HAP-1 (cell line): ENCODE results near the gene FLVCR1.

Experiments
- DNase-seq, 2 experiments: peaks; one replicate each; pipeline ENCODE4 v3.0.0-alpha.2; 2016 to 2020; ENCODE audit warnings: low spot score in 2 of 2
- H3K27me3 ChIP-seq: fragments of 250-450 bp; sonication (Bioruptor Pico); 2 replicates; pipeline ENCODE4 v1.5.1; 2020; ENCODE audit warnings: low read depth, mild to moderate bottlenecking, moderate library complexity
- H3K36me3 ChIP-seq: fragments of 250-450 bp; sonication (Bioruptor Pico); replicated peaks from 2 replicates; pipeline ENCODE4 v1.5.1; 2020; ENCODE audit warnings: mild to moderate bottlenecking
- H3K4me1 ChIP-seq: fragments of 250-450 bp; sonication (Bioruptor Pico); 2 replicates; pipeline ENCODE4 v1.5.1; 2020; ENCODE audit warnings: mild to moderate bottlenecking
- H3K4me3 ChIP-seq: fragments of 250-450 bp; sonication (Bioruptor Pico); 2 replicates; pipeline ENCODE4 v1.5.1; 2020; ENCODE audit warnings: mild to moderate bottlenecking, moderate library complexity
- H3K9me3 ChIP-seq: fragments of 250-450 bp; sonication (Bioruptor Pico); 2 replicates; pipeline ENCODE4 v1.5.1; 2020; ENCODE audit warnings: mild to moderate bottlenecking, moderate library complexity
- in situ Hi-C: fragments of 300-500 bp; cut with MboI; formaldehyde crosslinking; loops from 3 replicates; pipeline ENCODE4 v1.14.3; 2020; ENCODE audit warnings: low sequenced_read_pairs, inconsistent platforms, mixed read lengths

Gene FLVCR1

DNA sequence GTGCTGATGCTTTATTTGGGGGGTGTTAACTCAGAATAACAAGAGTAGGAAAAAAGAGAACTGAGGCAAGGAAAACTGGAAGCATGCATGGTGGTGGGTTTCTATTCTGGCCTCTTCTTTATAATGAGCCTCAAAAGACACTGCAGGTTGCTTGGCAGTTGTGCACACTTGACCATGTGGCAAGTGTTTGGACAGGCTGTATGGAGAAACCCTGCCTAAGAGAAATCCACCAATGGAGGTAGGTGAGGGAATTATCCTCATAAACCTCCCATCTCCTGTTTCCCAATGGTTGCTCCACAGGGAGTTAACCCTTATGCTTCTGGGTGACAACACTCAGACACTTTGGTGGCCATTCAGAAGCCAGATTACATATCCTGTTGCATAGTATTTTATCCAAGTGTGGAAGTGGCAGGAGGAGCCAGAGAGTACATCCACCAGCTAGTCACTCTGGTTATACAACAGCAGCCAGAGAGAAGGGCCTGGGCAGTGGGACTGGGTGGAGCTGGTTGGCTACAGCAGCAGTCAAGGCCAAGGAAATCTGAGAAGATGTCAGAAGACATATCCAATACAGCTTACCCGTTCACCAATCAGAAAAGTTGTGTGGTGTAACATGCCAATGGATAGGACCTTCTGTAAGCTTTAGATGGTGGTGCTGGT, 75.9 kb downstream of the FLVCR1 start:
- in situ Hi-C loops, result loop anchor here (5.0 kb wide), 1 partner anchor 48 kb away; no protein-coding TSS in a partner anchor
- H3K4me3 ChIP-seq, result no peak overlapping the region
- H3K36me3 ChIP-seq, result no peaks in the 10 kb centered on the region
- no peak for DNase-seq
- no peaks in the 10 kb centered on the region for H3K9me3 ChIP-seq
- H3K27me3 ChIP-seq, result no peaks in the 10 kb centered on the region
- peaks cover 9% of the 10 kb centered on the region for H3K4me1 ChIP-seq

DNA sequence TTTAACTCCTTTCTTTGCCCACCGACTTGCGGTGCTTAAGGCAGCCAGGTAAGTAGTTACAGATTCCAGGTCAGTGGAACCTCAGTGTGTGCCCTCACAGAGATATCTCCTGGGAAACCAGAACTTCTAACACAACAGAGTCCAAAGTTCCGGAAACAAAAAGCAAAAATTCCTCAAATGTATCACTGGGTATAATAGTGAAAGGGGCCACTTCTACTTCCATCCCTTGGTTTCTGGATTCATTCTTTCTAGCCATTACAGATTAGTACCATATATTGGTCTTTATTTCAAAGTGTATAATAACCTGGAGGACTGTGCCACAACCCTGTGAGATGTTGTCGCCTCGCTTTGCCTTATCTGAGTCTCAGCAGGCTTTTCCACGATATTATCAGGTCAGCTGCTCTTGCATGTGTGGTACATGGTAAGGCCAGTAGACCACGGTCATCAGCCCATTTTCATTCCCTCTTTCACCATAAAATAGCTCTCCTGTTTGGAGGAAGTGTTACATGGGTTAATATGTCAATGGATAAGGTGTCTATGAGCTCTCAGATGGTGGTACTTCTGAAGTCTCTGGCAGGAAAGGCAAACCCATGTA, 77.4 kb downstream of the FLVCR1 start:
- H3K4me1 ChIP-seq, result peaks cover 4% of the 10 kb centered on the region
- in situ Hi-C loops, result no loop called here
- H3K36me3 ChIP-seq, result no peaks in the 10 kb centered on the region
- no peak overlapping the region for H3K4me3 ChIP-seq
- H3K27me3 ChIP-seq, result no peaks in the 10 kb centered on the region
- no peaks in the 10 kb centered on the region for H3K9me3 ChIP-seq
- DNase-seq, result no peak

DNA sequence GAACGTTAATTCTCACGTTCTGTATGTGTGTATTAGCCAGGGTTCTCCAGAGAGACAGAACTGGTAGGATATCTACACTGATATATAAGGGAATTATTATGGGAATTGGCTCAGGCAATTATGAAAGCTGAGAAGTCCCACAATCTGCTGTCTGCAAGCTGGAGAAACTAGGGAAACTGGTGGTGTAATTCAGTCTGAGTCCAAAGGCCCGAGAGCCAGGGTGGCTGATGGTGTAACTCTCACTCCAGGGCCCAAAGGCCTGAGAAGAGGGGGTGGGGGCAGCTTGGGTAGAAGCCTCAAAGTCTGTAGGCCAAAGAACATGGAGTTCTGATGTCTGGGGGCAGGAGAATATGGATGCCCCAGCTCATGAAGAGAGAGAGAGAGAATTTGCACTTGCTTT, 79.0 kb downstream of the FLVCR1 start:
- H3K36me3 ChIP-seq, result no peaks in the 10 kb centered on the region
- H3K9me3 ChIP-seq, result no peaks in the 10 kb centered on the region
- no peak overlapping the region for H3K4me3 ChIP-seq
- H3K27me3 ChIP-seq, result no peaks in the 10 kb centered on the region
- peaks cover 4% of the 10 kb centered on the region for H3K4me1 ChIP-seq
- in situ Hi-C loops, result no loop called here
- no peak for DNase-seq

DNA sequence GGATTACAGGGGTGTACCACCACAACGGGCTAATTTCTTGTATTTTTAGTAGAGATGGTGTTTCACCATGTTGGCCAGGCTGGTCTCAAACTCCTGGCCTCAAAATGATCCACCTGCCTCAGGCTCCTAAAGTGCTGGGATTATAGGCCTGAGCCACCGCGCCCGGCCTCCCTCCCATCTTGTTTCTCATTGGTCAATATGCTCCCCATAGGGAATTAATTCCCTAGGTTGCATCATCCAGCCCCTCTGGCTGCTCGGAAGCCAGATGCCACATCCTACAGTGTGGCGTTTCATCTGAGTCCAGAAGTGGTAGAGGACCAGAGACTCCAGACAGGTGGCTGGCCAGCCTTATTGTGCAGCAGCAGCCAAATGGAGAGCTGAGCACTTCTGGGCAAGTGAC, 80.8 kb downstream of the FLVCR1 start:
- Histone ChIP-seq H3K9me3 (no peaks in the 10 kb centered on the region), H3K27me3 (no peaks in the 10 kb centered on the region), H3K4me3 (no peak overlapping the region), H3K4me1 (peaks cover under 1% of the 10 kb centered on the region; the same call in 1 of the 2 replicates), H3K36me3 (no peaks in the 10 kb centered on the region)
- no peak for DNase-seq
- in situ Hi-C loops, result no loop called here

DNA sequence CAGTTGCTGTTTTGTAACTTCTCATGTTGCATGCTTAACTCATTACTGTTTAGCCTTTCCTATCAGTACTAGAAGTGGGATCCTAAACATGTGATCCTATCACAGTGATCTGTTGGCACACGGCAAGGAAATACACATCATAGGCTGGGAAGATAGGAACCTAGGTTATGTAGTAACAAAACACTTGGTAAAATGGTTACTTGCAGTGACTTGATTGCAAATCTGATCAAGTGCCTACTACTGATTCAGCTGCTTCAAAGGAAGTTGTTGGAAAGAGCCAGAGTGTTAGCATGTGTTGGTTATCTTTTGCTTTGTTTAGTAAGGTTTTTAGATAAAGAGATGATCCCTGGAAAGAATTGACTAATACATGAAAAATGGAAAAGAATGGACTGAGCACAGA, 83.4 kb downstream of the FLVCR1 start:
- Histone ChIP-seq H3K4me1 (no peaks in the 10 kb centered on the region), H3K27me3 (no peaks in the 10 kb centered on the region), H3K9me3 (no peaks in the 10 kb centered on the region), H3K36me3 (no peaks in the 10 kb centered on the region), H3K4me3 (no peak overlapping the region)
- DNase-seq, result no peak
- in situ Hi-C loops, result no loop called here

DNA sequence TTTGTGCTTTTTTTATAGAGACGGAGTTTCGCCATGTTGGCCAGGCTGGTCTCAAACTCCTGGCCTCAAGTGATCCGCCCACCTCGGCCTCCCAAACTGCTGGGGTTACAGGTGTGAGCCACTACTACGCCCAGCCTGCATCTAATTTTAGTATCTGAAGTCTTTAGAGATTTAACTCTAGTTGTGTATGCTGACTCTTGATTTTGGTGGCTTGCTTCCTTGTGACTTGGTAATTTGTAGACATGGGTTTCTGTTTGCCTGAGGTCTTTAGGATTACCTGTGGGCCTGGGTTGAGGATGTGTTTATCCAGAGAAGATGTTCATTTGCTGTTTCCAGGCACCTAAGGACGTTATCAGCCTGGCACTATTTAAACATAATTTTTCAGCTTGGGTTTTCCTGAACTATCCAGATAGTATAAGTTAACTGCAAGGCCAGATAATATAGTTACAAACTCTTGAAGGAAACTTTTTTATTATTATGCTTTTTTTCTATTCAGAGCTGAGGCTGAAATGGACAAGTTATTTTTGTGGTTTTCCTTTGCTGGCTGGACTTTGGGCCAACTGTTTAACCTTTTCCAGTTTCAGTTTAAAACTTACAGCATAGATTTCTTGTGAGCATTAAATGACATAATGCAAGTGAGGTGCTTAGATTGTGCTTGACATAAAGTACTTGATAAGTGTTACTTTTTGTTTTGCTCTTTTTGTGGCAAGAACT, 84.8 kb downstream of the FLVCR1 start:
- H3K27me3 ChIP-seq, result no peaks in the 10 kb centered on the region
- no peak overlapping the region for H3K4me3 ChIP-seq
- H3K36me3 ChIP-seq, result no peaks in the 10 kb centered on the region
- no peaks in the 10 kb centered on the region; the same call in 1 of the 2 replicates for H3K9me3 ChIP-seq
- in situ Hi-C loops, result no loop called here
- H3K4me1 ChIP-seq, result no peaks in the 10 kb centered on the region
- no peak for DNase-seq

DNA sequence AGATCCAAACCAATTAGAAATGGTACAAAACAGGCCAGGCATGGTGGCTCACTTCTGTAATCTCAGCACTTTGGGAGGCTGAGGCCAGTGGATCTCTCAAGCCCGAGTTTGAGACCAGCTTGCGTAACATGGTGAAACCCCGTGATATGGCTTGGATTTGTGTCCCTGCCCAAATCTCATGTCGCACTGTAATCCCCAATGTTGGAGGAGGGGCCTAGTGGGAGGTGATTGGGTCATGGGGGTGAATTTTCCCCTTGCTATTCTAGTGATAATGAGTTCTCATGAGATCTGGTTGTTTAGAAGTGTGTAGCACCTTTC, 85.3 kb downstream of the FLVCR1 start:
- H3K4me1 ChIP-seq, result no peaks in the 10 kb centered on the region
- in situ Hi-C loops, result no loop called here

DNA sequence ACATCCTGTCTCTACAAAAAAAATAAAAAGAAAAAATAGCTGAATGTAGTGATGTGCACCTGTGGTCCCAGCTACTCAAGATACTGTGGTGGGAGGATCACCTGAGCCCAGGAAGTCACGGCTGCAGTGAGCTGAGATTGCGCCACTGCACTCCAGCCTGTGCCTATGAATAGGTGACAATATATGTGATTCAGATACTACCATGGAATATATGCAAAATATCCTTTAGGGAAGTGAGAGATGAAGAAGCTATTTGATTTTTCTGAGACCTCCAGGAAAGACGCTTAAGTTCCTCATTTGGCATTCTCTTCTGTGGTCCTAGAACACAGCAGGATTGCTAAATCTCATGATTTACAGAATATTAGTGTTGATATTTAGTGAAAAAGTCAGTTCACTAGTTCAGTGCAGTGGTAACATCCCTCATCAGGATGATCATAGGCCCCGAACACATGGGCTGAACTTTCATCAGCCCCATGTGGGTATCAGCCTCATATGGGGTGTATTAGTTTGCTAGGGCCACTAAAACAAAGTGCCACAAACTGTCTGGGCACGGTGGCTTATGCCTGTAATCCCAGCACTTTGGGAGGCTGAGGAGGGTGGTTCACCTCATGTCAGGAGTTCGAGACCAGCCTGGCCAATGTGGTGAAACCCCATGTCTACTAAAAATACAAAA, 86.3 kb downstream of the FLVCR1 start:
- Histone ChIP-seq H3K9me3 (peaks cover 8% of the 10 kb centered on the region), H3K4me3 (no peak overlapping the region), H3K27me3 (no peaks in the 10 kb centered on the region), H3K36me3 (no peaks in the 10 kb centered on the region), H3K4me1 (no peaks in the 10 kb centered on the region)
- no peak for DNase-seq
- in situ Hi-C loops, result no loop called here

More for the DNA sequence above, 85.3 kb downstream of the FLVCR1 start:
- H3K4me3 ChIP-seq, result no peak overlapping the region
- no peak for DNase-seq
- H3K36me3 ChIP-seq, result no peaks in the 10 kb centered on the region
- no peaks in the 10 kb centered on the region for H3K27me3 ChIP-seq
- H3K9me3 ChIP-seq, result peaks cover 3% of the 10 kb centered on the region

DNA sequence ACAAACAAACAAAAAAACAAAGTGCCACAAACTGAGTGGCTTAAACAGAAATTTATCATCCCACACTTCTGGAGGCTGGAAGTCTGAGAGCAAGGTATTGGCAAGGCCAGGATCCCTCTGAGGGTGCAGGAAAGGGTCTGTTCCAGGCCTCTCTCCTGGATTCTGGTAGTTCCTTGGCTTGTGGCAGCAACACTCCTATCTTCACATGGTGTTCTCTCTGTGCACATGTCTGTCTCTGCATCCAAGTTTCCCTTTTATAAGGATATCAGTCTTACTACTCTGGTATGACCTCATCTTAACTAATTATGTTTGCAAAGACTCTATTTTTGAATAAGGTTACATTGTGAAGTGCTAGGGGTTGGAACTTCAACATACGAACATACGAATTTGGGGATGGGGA, 87.0 kb downstream of the FLVCR1 start:
- Histone ChIP-seq H3K36me3 (no peaks in the 10 kb centered on the region), H3K27me3 (no peaks in the 10 kb centered on the region), H3K9me3 (peaks cover 8% of the 10 kb centered on the region), H3K4me3 (no peak overlapping the region), H3K4me1 (peaks cover 2% of the 10 kb centered on the region)
- in situ Hi-C loops, result no loop called here
- no peak for DNase-seq

DNA sequence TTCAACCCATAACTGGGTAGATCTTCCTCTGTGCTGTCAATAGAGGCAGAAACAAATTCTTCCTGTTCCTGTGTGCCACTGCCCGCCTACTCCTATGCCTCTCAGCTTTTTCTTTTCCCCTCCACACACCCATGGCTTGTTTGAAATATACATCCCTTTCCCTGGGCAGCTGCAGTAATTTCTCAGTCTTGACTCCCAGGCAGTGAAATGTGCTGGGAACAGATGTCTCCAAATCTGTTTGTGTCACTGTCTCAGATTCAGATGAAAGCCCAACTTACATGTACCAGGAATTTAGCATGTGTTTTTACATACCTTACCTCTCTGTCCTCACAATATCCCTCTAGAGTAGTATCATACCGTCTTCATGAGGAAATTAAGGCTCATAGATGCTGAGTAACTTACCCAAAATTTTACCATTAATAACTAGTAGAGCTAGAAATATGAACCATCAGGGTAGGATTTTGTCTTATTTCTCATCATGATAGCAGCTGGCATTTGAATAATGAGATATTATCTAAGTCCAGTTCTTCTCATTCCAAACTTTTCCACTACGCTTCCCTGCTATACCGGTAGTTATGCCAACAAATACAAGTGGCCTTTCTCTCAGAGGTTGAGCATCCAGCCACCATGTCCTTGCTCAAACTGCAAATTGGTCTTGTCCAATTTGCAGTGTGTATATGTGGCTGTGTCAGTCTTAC, 87.5 kb downstream of the FLVCR1 start:
- no peak for DNase-seq
- H3K4me1 ChIP-seq, result peaks cover 3% of the 10 kb centered on the region
- H3K27me3 ChIP-seq, result no peaks in the 10 kb centered on the region
- no peaks in the 10 kb centered on the region for H3K36me3 ChIP-seq
- no peak overlapping the region for H3K4me3 ChIP-seq
- in situ Hi-C loops, result no loop called here
- H3K9me3 ChIP-seq, result peaks cover 8% of the 10 kb centered on the region

DNA sequence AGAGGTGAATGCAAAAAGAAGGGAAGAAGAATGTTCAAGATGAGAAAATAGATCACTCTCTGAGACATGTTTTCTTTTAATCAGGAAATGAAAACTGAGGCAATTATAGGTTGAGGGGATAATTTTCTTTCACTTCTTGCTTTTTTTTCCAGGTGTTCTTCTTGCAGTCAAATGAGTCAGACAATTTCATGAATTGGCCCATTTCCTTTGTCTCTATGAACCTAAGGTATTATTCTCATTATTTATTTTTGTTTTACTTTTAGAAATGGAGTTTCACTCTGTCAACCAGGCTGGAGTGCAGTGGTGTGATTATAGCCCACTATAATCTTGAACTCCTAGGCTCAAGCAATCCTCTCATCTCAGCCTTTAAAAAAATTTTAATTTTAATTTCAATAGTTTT, 88.8 kb downstream of the FLVCR1 start:
- H3K4me3 ChIP-seq, result no peak overlapping the region

More for the DNA sequence above, 88.8 kb downstream of the FLVCR1 start:
- Histone ChIP-seq H3K9me3 (peaks cover 8% of the 10 kb centered on the region), H3K36me3 (no peaks in the 10 kb centered on the region), H3K4me1 (peaks cover 5% of the 10 kb centered on the region), H3K27me3 (no peaks in the 10 kb centered on the region)
- in situ Hi-C loops, result no loop called here
- no peak for DNase-seq
